B cell (primary cell): Measurements from ENCODE around the gene CR1L.
"Not testable (repeated sequence)": the region's sequence is repeated elsewhere in the genome, so short reads cannot be mapped to it uniquely, and the experiment has no call there.

ENCODE experiments used
- CTCF ChIP-seq: fragments of 200-600 bp; IDR thresholded peaks from one replicate; pipeline ENCODE4 v1.8.0; 2022; ENCODE audit warnings: antibody characterized with exemption, mild to moderate bottlenecking
- EZH2 ChIP-seq: IDR thresholded peaks from 2 replicates; pipeline ENCODE4 v1.6.1; 2012; ENCODE audit warnings: borderline replicate concordance, low read depth, mild to moderate bottlenecking, moderate library complexity, low read length; ENCODE audit not compliant: insufficient read depth, poor library complexity, severe bottlenecking

- not testable (repeated sequence) for TF ChIP-seq CTCF, EZH2
These were observed 35.9 kb downstream of the CR1L start for GRCh38 chr1:207680590-207681388.
